K562 (cell line): ENCODE measurements around the gene DAAM1. TPM values are rescaled to one million over a fixed set of nuclear protein-coding genes. Genes with fewer than 3 reads are reported as not detected.

Experiments
- ATAC-seq: fragments of 200-7000 bp; cut with Tn5 transposase; 3 replicates; pipeline ENCODE4 v1.9.1; 2020; ENCODE audit warnings: moderate library complexity
- BruUV-seq: library from RNA; stranded (reverse); fragments of 400-500 nt; replicated peaks from 2 replicates; lab custom pipeline; 2021; lab: Mats Ljungman, UMichigan
- CTCF ChIA-PET: fragments of 300-600 bp; formaldehyde crosslinking; extraction: SDS; loops from one replicate; lab custom pipeline; 2021; ENCODE audit warnings: low intra/inter-chr PET ratio; lab: Yijun Ruan, JAX
- POLR2A ChIA-PET: fragments of 300-600, 350-650 bp; sonication (Branson Sonifier 250); formaldehyde crosslinking; extraction: SDS; loops from one replicate; lab custom pipeline; 2021; ENCODE audit warnings: antibody characterized with exemption, inconsistent platforms; lab: Yijun Ruan, JAX
- DNase-seq, 4 experiments: peaks; one replicate each; pipeline versions ENCODE4 v3.0.0 to v3.0.0-alpha.2; 2011 to 2018; ENCODE audit warnings: low spot score in 3 of 4, mixed read lengths in 3 of 4; ENCODE audit errors: extremely low read depth in 1 of 4
- FAIRE-seq: peaks from 2 replicates; lab custom pipeline; 2011; peaks lifted over from hg19 to GRCh38; lab: Jason Lieb, UNC
- H2AFZ ChIP-seq: 2 replicates; pipeline ENCODE4 v1.6.0; 2011; ENCODE audit warnings: low read depth, low read length, control low read depth, inconsistent platforms
- H3K27ac ChIP-seq: fragments of 200-600 bp; 3 replicates; pipeline ENCODE4 v1.8.0; 2011; ENCODE audit warnings: low read depth, mild to moderate bottlenecking, control low read depth, inconsistent platforms, low read length, moderate library complexity, mixed read lengths; ENCODE audit errors: extremely low read depth
- H3K27me3 ChIP-seq, 2 experiments: fragments of 300-600 bp in 1 of 2; 2 replicates in 1 of 2; 3 replicates in 1 of 2; pipeline versions ENCODE4 v1.6.0 to v1.8.0; 2011; ENCODE audit warnings: inconsistent platforms in 2 of 2, low read length in 2 of 2, mild to moderate bottlenecking in 1 of 2, mixed read lengths in 1 of 2, moderate library complexity in 1 of 2; ENCODE audit not compliant: control insufficient read depth in 2 of 2, insufficient read depth in 2 of 2
- H3K36me3 ChIP-seq: fragments of 300-600 bp; 3 replicates; pipeline ENCODE4 v1.8.0; 2011; ENCODE audit warnings: mild to moderate bottlenecking, low read length, inconsistent platforms; ENCODE audit not compliant: control insufficient read depth, insufficient read depth
- H3K4me1 ChIP-seq, 2 experiments: fragments of 200-600 bp in 1 of 2; replicated peaks in 1 of 2; 2 replicates in 1 of 2; 3 replicates in 1 of 2; pipeline versions ENCODE4 v1.5.1 to v1.8.0; 2011; ENCODE audit warnings: inconsistent platforms in 2 of 2, low read length in 2 of 2, mild to moderate bottlenecking in 1 of 2, mixed read lengths in 1 of 2, moderate library complexity in 1 of 2; ENCODE audit not compliant: control insufficient read depth in 2 of 2, insufficient read depth in 2 of 2
- H3K4me2 ChIP-seq: 2 replicates; pipeline ENCODE4 v1.6.1; 2011; ENCODE audit warnings: low read length, control low read depth, inconsistent platforms, mixed read lengths; ENCODE audit not compliant: insufficient read depth
- H3K4me3 ChIP-seq: fragments of 200-600 bp; sonication (generic), shearing (Covaris generic); 2 replicates; pipeline ENCODE4 v1.5.1; 2016; ENCODE audit warnings: control low read depth, inconsistent platforms
- H3K79me2 ChIP-seq: fragments of 200-600 bp; 3 replicates; pipeline ENCODE4 v1.8.0; 2011; ENCODE audit warnings: low read length, inconsistent platforms; ENCODE audit not compliant: control insufficient read depth, insufficient read depth
- H3K9ac ChIP-seq, 2 experiments: 2 replicates each; pipeline versions ENCODE4 v1.6.0 to v1.6.1; 2011; ENCODE audit warnings: low read depth in 2 of 2, low read length in 2 of 2, control low read depth in 1 of 2, inconsistent platforms in 1 of 2, mild to moderate bottlenecking in 1 of 2, mixed read lengths in 1 of 2; ENCODE audit not compliant: insufficient read depth in 1 of 2
- H3K9me1 ChIP-seq: one replicate; pipeline ENCODE4 v1.6.0; 2011; ENCODE audit warnings: inconsistent platforms, mild to moderate bottlenecking, low read length, moderate library complexity; ENCODE audit not compliant: control insufficient read depth, insufficient read depth
- H3K9me3 ChIP-seq: replicated peaks from 2 replicates; pipeline ENCODE4 v1.5.1; 2011; ENCODE audit warnings: low read depth, low read length, inconsistent platforms; ENCODE audit not compliant: control insufficient read depth, insufficient read depth
- H4K20me1 ChIP-seq: replicated peaks from 2 replicates; pipeline ENCODE4 v1.6.1; 2011; ENCODE audit warnings: low read length, inconsistent platforms, mixed read lengths; ENCODE audit not compliant: control insufficient read depth, insufficient read depth
- JUNB ChIP-seq: fragments of 450-650 bp; formaldehyde crosslinking; conservative IDR thresholded peaks from 2 replicates; pipeline ENCODE4 v1.4.0; 2020; ENCODE audit warnings: mild to moderate bottlenecking
- KAT8 ChIP-seq: fragments of 450-650 bp; IDR thresholded peaks from 2 replicates; pipeline ENCODE4 v1.6.1; 2016; ENCODE audit warnings: low read depth, mild to moderate bottlenecking
- NFE2L1 ChIP-seq: fragments of 450-650 bp; IDR thresholded peaks from 2 replicates; pipeline ENCODE4 v1.6.1; 2016; ENCODE audit warnings: missing genetic modification characterization, low read depth, mild to moderate bottlenecking, missing compliant biosample characterization, moderate library complexity, borderline replicate concordance
- SNRNP70 ChIP-seq: fragments of 200-400 bp; formaldehyde crosslinking; optimal IDR thresholded peaks from 2 replicates; pipeline ENCODE3; 2017; ENCODE audit warnings: low read depth, low read length
- SRSF3 ChIP-seq: fragments of 200-400 bp; formaldehyde crosslinking; IDR thresholded peaks from 2 replicates; pipeline ENCODE4 v1.6.1; 2016; ENCODE audit warnings: mild to moderate bottlenecking, low read length, moderate library complexity; ENCODE audit not compliant: insufficient read depth
- TAL1 ChIP-seq: fragments of 450-650 bp; IDR thresholded peaks from 2 replicates; pipeline ENCODE4 v1.6.1; 2016; ENCODE audit warnings: mild to moderate bottlenecking
- TSC22D4 ChIP-seq: fragments of 450-650 bp; IDR thresholded peaks from 2 replicates; pipeline ENCODE4 v1.6.1; 2016; ENCODE audit warnings: missing genetic modification characterization, missing biosample characterization, control low read depth
- ZNF589 ChIP-seq: fragments of 200-800 bp; sonication (Bioruptor generic); IDR thresholded peaks from 2 replicates; pipeline ENCODE4 v1.6.1; 2016; ENCODE audit warnings: low read depth, missing genetic modification characterization, missing compliant biosample characterization
- ZNF609 ChIP-seq: sonication (generic); formaldehyde crosslinking; IDR thresholded peaks from 2 replicates; pipeline ENCODE4 v1.8.1; 2023; ENCODE audit warnings: missing genetic modification reagents, mild to moderate bottlenecking, borderline replicate concordance
- WGBS: fragments of 100-300 bp; shearing (Covaris generic); methylation state at CpG from one replicate; pipeline ENCODE4 v1.1.6; 2016; ENCODE audit warnings: low coverage, mixed read lengths; ENCODE audit not compliant: insufficient coverage; ENCODE audit errors: missing lambda C conversion rate; 5-methylcytosine and 5-hydroxymethylcytosine counted together
- in situ Hi-C: fragments of 300-500 bp; cut with MboI; formaldehyde crosslinking; loops from 4 replicates; pipeline ENCODE4 v1.15.0; 2018; ENCODE audit warnings: inconsistent platforms, mixed read lengths
- intact Hi-C: fragments of 100-400 bp; cut with micrococcal nuclease; formaldehyde crosslinking; loops from 2 replicates; pipeline ENCODE4 v1.14.2; 2022
- polyA plus RNA-seq, 8 experiments: library from polyadenylated mRNA; depleted of rRNA in 4 of 8; stranded (reverse) in 5 of 8; unstranded in 3 of 8; fragments of >200 nt; fragmentation: Nextera tagmentation in 2 of 8; fragmentation: Illumina TruSeq in 1 of 8; extraction: Ambion mirVana in 2 of 8; extraction: Trizol in 1 of 8; gene quantifications; 2 replicates each; pipeline versions ENCODE4 v1.2.1 to v1.2.3, GENCODE V29; 2011 to 2014; ENCODE audit warnings: inconsistent platforms in 1 of 8, missing spikeins in 1 of 8
- total RNA-seq, 7 experiments: library from RNA; depleted of rRNA in 6 of 7; stranded (reverse); fragments of >200 nt in 6 of 7; fragmentation: Illumina TruSeq in 2 of 7; extraction: Trizol in 2 of 7; gene quantifications; 2 replicates each; pipeline versions ENCODE4 v1.2.1 to v1.2.3, GENCODE V29; 2011 to 2021; ENCODE audit warnings: low replicate concordance in 1 of 7

DAAM1 gene
- total and polyA plus RNA-seq, 9 of the 15 experiments (the other 6 are each of a cell fraction or from before 2014, with no cell fraction given) = 3.6 to 11.6 (median 6.7) TPM

GRCh38 chr14:59256331-59256730 is 67.9 kb downstream of the DAAM1 start (continued):
- no peak for TF ChIP-seq SRSF3

DNA sequence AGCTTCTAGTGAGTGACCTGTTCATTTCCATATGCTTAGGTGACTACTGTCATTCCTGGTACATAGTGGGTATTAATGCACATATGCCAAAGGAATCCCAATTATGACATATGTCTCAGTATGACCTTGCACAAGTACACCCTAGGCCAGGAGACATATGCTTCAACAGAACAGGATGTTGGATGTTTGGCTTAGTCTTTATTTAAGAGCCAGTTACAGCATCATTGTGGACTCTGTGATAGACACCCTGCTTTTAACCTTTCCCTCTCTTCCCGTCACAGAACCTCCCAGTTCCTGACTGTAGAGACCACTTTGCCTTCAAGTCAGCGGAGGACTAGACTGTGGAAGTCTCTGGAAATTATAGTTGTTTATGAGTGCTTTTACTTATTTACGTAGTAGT is 72.9 kb downstream of the DAAM1 start:
- ChIA-PET POLR2A (no interaction called here), CTCF (no interaction called here)
- no peak overlapping the region for H3K4me2 ChIP-seq
- WGBS = 36% methylated on average over 3 of the region's 3 CpGs
- BruUV-seq = no TSS peak
- H4K20me1 ChIP-seq = peaks cover 5% of the 10 kb centered on the region; the same call in 1 of the 2 replicates
- H3K4me1 ChIP-seq = peaks cover 0 to 2% of the 10 kb centered on the region in 2 experiments; a peak in 1 of 5 replicates
- H3K4me3 ChIP-seq = no peak overlapping the region
- FAIRE-seq (no peak), ATAC-seq (no peak), DNase-seq (no peak)
- H3K9ac ChIP-seq = no peak overlapping the region
- H3K36me3 ChIP-seq = no peaks in the 10 kb centered on the region; the same call in 2 of the 3 replicates
- H2AFZ ChIP-seq = no peak overlapping the region
- no peak overlapping the region for H3K27ac ChIP-seq
- in situ Hi-C loops (no loop called here), intact Hi-C loops (no loop called here)
- no peak for TF ChIP-seq KAT8
- TF ChIP-seq TAL1 = no peak
- TF ChIP-seq NFE2L1 (tag) = no peak
- no peak for TF ChIP-seq TSC22D4 (tag)
- no peak for TF ChIP-seq ZNF589 (CRISPR knock-in tag)
- TF ChIP-seq ZNF609 = no peak
- no peak for TF ChIP-seq JUNB
- no peak for TF ChIP-seq SNRNP70
- H3K9me3 ChIP-seq = no peaks in the 10 kb centered on the region
- H3K9me1 ChIP-seq = no peaks in the 10 kb centered on the region
- H3K79me2 ChIP-seq = no peaks in the 10 kb centered on the region
- H3K27me3 ChIP-seq = no peaks in the 10 kb centered on the region
